ELF-1 (cell line): Measurements from ENCODE around the gene AFMID.

Source experiments
- DNase-seq: peaks from one replicate; pipeline ENCODE4 v3.0.0-alpha.2; 2016; ENCODE audit warnings: low read depth, low spot score

AFMID gene

DNA sequence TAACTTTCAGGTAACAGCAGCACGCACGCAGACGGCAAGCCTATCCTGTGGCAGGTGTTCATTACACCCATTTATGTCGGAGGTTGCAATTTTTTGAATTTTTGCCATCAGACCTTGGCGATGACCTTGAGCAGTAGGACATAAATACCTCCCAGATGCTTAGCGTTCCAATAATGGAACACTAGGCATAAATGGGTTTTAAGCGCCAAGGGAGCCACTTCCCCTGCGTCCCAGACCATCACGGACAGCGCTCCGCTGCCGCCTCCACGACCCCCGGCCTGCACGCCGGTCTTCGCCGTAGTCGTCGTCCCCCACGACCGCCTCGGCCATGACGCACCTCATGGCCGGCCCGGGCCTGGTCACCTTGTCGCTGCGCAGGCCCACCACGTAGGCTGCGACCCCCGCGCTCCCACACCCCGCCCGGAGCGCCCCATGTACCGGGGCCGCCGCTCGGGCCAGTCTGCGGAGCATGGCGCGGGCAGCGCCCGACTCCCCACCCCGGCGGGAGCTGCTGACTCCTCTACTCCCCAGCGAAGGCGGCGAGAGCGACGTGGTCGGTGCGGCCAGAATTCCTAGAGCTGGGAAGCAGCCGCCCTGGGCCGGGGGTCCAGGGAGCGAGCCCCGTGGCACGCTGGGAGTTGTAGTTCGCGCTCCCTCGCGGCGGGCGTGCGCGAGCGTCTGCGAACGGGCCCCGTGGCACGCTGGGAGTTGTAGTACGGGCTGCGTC lies 66.9 kb downstream of the AFMID start:
- peak; percentile 95 for DNase-seq

DNA sequence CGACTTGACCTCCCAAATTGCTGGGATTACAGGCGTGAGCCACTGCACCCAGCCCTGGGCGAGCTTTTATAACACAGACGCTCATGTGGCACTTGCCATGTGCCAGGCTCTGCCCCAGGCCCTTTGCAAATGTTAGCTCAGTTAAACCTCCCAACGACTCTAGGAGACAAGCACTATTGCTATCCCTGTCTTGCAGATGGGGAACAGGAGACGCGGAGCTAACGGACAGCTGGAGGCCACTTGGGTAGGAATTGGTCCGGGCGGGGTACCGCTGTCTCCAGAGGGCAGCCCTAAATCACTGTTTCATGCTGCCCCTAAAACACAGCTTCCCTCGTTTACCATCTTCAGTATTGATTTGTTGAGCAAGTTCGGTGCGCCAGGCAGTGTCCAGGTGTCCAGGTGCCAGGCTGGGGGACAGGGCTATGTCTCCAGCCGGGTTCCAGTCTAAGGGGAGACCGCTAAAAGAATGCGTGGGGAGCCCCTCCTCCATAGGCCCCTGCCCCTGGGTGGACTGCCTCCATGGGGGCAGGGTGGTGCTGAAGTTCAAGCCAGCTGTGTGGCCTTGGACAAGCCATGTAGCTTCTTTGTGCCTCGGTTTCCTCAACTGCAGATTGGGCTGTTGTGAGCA lies 68.0 kb downstream of the AFMID start:
- no peak for DNase-seq

DNA sequence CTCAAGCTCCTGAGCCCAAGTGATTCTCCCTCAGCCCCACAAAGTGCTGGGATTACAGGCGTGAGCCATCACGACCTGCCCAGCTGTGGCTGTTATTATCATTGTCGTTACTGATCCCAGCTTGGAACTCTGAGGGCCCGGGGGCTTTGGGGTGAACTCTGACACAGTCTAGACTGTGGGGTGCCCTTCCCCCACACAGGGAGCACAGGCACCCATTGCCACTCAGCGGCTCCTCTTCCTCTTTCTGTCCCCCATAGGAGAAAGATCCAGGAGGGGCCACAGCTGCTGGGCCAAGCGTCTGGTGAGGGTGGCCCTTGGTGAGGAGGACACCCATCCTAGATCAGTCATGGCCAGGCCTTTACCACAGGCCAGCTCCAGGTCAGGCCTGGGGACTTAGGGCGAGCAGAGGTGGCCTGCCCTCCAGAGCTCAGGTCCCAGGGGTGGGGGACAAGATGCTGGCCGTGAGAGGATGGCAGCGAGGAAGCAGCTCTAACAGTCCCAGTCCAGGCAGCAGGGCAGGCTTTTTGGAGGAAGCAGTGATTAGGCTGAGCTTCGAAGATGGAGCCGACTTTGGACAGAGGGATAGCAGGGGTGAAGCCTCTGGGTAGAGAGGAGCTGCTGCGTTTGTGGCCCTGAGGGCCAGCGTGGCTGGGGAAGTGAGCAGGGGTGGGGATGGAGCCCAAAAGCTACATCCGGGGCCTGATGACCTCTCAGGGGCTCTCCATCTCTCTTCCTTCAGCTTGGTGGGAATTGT lies 69.0 kb downstream of the AFMID start:
- DNase-seq, result no peak

DNA sequence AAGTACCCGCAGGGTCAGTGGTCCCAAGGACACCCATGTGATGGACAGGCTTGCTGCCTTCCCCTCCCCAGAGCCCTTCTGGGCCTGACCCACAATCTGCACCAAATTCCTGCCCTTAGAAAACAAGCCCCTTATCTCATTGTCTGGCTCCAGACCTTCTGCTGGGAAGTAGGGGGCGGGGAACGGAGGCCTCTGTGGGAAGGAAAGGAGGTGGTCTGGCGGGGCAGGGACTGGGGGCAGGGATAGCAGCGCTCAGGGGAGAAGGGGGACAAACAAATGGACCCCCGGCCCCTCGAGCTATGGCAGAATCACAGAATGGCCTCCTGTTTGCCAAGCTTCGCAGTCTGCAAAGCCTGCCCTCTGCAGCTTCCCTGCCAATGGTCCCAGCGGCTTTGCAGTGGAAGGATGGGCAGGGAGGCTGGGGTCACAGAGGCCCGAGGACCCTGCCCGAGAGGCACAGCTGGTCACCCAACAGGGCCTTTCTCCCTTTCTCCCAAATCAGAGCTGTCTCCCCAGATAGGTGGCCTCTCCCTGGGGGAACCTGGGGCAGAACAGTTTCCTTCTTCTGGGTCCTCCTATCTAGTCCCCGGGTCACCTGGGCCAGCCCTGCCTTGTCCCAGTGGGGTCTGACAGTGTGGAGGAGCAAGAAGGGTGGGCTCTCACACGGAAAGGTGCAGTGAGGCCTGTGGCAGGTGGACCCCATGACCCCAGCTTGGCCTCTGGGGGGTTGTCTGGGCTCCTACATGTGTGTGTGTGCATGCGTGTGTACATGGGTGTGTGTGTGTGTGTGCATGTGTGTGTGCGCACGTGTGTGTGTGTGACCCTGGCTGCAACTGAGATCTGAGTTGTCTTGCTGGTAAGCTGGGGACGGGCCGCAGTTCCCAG lies 69.8 kb downstream of the AFMID start:
- peak; percentile 86 for DNase-seq
